Mesothelial cell of epicardium (in vitro differentiated cells): Measurements from ENCODE around the gene CCDC27. TPM values are rescaled to one million over a fixed set of nuclear protein-coding genes. Genes with fewer than 3 reads are reported as not detected.

Source experiments
- DNase-seq, 2 experiments: peaks; one replicate each; pipeline ENCODE4 v3.0.0; 2021; ENCODE audit warnings: low spot score in 2 of 2; ENCODE audit not compliant: unreplicated experiment in 2 of 2
- H3K27ac Mint-ChIP-seq: 2 replicates; pipeline ENCODE4 v1.8.0; 2021; ENCODE audit warnings: mixed read lengths
- H3K27me3 Mint-ChIP-seq: 2 replicates; pipeline ENCODE4 v1.8.0; 2021; ENCODE audit warnings: low read depth, mixed read lengths
- H3K36me3 Mint-ChIP-seq: 2 replicates; pipeline ENCODE4 v1.8.0; 2021; ENCODE audit warnings: mixed read lengths
- H3K4me1 Mint-ChIP-seq: 2 replicates; pipeline ENCODE4 v1.8.0; 2021; ENCODE audit warnings: mixed read lengths
- H3K4me3 Mint-ChIP-seq: 2 replicates; pipeline ENCODE4 v1.8.0; 2021; ENCODE audit warnings: mild to moderate bottlenecking, moderate library complexity, mixed read lengths
- H3K9me3 Mint-ChIP-seq: 2 replicates; pipeline ENCODE4 v1.8.0; 2021; ENCODE audit warnings: mixed read lengths
- total RNA-seq: library from RNA; stranded (reverse); gene quantifications from 3 replicates; pipeline ENCODE4 v1.2.1, GENCODE V29; 2021
- TF ChIP-seq, protein P1 (sequence below): fragments of 200-600 bp; sonication (generic); IDR thresholded peaks from one replicate; pipeline ENCODE4 v1.5.0; 2021; ENCODE audit warnings: antibody characterized with exemption; ENCODE audit not compliant: unreplicated experiment

Gene CCDC27
- total RNA-seq, 1 donor from 2014 or later: not detected

GRCh38 chr1:3763351-3764125, 11.3 kb downstream of the CCDC27 start:
- peaks cover 24% of the 10 kb centered on the region for H3K9me3 Mint-ChIP-seq
- TF ChIP-seq, protein P1, sequence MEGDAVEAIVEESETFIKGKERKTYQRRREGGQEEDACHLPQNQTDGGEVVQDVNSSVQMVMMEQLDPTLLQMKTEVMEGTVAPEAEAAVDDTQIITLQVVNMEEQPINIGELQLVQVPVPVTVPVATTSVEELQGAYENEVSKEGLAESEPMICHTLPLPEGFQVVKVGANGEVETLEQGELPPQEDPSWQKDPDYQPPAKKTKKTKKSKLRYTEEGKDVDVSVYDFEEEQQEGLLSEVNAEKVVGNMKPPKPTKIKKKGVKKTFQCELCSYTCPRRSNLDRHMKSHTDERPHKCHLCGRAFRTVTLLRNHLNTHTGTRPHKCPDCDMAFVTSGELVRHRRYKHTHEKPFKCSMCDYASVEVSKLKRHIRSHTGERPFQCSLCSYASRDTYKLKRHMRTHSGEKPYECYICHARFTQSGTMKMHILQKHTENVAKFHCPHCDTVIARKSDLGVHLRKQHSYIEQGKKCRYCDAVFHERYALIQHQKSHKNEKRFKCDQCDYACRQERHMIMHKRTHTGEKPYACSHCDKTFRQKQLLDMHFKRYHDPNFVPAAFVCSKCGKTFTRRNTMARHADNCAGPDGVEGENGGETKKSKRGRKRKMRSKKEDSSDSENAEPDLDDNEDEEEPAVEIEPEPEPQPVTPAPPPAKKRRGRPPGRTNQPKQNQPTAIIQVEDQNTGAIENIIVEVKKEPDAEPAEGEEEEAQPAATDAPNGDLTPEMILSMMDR: no peak
- H3K4me3 Mint-ChIP-seq: no peak overlapping the region
- no peaks in the 10 kb centered on the region for H3K4me1 Mint-ChIP-seq
- no peak for DNase-seq
- H3K27me3 Mint-ChIP-seq: peaks cover 49% of the 10 kb centered on the region
- H3K36me3 Mint-ChIP-seq: no peaks in the 10 kb centered on the region
- no peak overlapping the region for H3K27ac Mint-ChIP-seq

DNA sequence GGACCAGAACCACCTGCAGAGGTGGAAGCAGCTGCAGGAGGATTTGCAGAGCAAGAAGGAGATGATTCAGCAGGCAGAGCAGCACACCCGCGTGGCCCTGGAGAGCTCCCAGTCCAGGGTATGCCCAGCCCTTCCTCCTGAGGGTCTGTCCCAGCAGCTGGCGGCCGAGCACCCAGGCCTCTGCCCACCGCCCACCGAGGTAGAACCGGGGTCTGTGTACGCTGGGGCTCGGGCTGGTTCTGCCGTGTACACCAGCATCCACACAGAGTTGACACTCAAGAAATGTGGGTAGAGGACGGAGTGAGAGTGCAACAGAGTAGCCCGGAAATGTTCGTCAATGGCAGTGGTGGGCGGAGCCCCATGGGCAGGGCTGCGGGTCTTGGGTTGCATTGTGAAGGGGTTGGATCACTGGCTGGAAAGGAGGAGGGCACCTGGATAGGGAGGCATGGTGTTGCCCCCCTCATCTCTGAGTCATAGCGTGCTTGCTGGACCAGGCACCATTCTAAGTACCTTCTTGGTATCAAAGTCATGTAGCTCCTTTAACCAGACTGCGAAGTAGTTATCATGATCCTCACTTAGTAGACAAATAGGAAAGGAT, 15.2 kb downstream of the CCDC27 start:
- Mint-ChIP-seq H3K36me3 (no peaks in the 10 kb centered on the region), H3K4me1 (peaks cover 6% of the 10 kb centered on the region), H3K9me3 (peaks cover 14% of the 10 kb centered on the region), H3K27ac (no peak overlapping the region), H3K27me3 (peaks cover 26% of the 10 kb centered on the region), H3K4me3 (no peak overlapping the region)
- TF ChIP-seq, protein P1: no peak
- no peak for DNase-seq

- no peak for DNase-seq
- H3K4me3 Mint-ChIP-seq: no peak overlapping the region
- TF ChIP-seq, protein P1: no peak
- peaks cover 12% of the 10 kb centered on the region for H3K4me1 Mint-ChIP-seq
- peaks cover 24% of the 10 kb centered on the region for H3K27me3 Mint-ChIP-seq
- H3K27ac Mint-ChIP-seq: no peak overlapping the region
- no peaks in the 10 kb centered on the region for H3K36me3 Mint-ChIP-seq
- H3K9me3 Mint-ChIP-seq: peaks cover 14% of the 10 kb centered on the region
These were observed 16.7 kb downstream of the CCDC27 start for GRCh38 chr1:3768811-3769390.

- no peak for DNase-seq
- peak overlapping the region; percentile 61 for H3K4me3 Mint-ChIP-seq
These were observed 18.0 kb downstream of the CCDC27 start for GRCh38 chr1:3770047-3770765.

More at GRCh38 chr1:3770047-3770765, 18.0 kb downstream of the CCDC27 start:
- no peaks in the 10 kb centered on the region for H3K36me3 Mint-ChIP-seq
- H3K27me3 Mint-ChIP-seq: peaks cover 13% of the 10 kb centered on the region
- TF ChIP-seq, protein P1: no peak
- H3K27ac Mint-ChIP-seq: no peak overlapping the region
- H3K4me1 Mint-ChIP-seq: peaks cover 15% of the 10 kb centered on the region
- H3K9me3 Mint-ChIP-seq: peaks cover 9% of the 10 kb centered on the region
